Measurements from ENCODE around the gene PRKG1. TPM values are rescaled to one million over a fixed set of nuclear protein-coding genes. Genes with fewer than 3 reads are reported as not detected.
A peak's percentile ranks its signal among the peaks of the same experiment; 100 is the strongest.
"Not testable (repeated sequence)": the region's sequence is repeated elsewhere in the genome, so short reads cannot be mapped to it uniquely, and the experiment has no call there.

The PRKG1 gene
- polyA plus RNA-seq, 3 donors = 11.9 to 16.4 (median 13.7) TPM

GRCh38 chr10:51242393-51242792, 168.1 kb downstream of the PRKG1 start:
- DNase-seq (ENCODE audit: extremely low read depth in 1 of 11, low read depth in 9 of 11, low spot score in 4 of 11) = no peak

GRCh38 chr10:51244309-51244708, 170.0 kb downstream of the PRKG1 start:
- DNase-seq (ENCODE audit: extremely low read depth in 1 of 11, low read depth in 9 of 11, low spot score in 4 of 11) = no peak

GRCh38 chr10:51244748-51245490, 170.6 kb downstream of the PRKG1 start:
- DNase-seq (ENCODE audit: extremely low read depth in 1 of 11, low read depth in 9 of 11, low spot score in 4 of 11) = peak in 10 of 11 donors; percentile 32 to 85 (median 54)

- DNase-seq (ENCODE audit: extremely low read depth in 1 of 11, low read depth in 9 of 11, low spot score in 4 of 11) = no peak
Observed at GRCh38 chr10:51246156-51246555, 171.9 kb downstream of the PRKG1 start.

- DNase-seq (ENCODE audit: extremely low read depth in 1 of 11, low read depth in 9 of 11, low spot score in 4 of 11) = no peak
Observed at GRCh38 chr10:51250278-51250920, 176.1 kb downstream of the PRKG1 start.

GRCh38 chr10:51251110-51251509, 176.8 kb downstream of the PRKG1 start:
- no peak for DNase-seq (ENCODE audit: extremely low read depth in 1 of 11, low read depth in 9 of 11, low spot score in 4 of 11)

- no peak for DNase-seq (ENCODE audit: extremely low read depth in 1 of 11, low read depth in 9 of 11, low spot score in 4 of 11)
Observed at GRCh38 chr10:51255381-51255780, 181.1 kb downstream of the PRKG1 start.

- DNase-seq (ENCODE audit: extremely low read depth in 1 of 11, low read depth in 9 of 11, low spot score in 4 of 11) = no peak
Observed at GRCh38 chr10:51257511-51258248, 183.4 kb downstream of the PRKG1 start.

- no peak for DNase-seq (ENCODE audit: extremely low read depth in 1 of 11, low read depth in 9 of 11, low spot score in 4 of 11)
Observed at GRCh38 chr10:51260376-51260775, 186.1 kb downstream of the PRKG1 start.

GRCh38 chr10:51266496-51266895, 192.2 kb downstream of the PRKG1 start:
- DNase-seq (ENCODE audit: extremely low read depth in 1 of 11, low read depth in 9 of 11, low spot score in 4 of 11) = no peak

GRCh38 chr10:51267980-51268570, 193.8 kb downstream of the PRKG1 start:
- DNase-seq (ENCODE audit: extremely low read depth in 1 of 11, low read depth in 9 of 11, low spot score in 4 of 11) = not testable (repeated sequence)

- no peak for DNase-seq (ENCODE audit: extremely low read depth in 1 of 11, low read depth in 9 of 11, low spot score in 4 of 11)
Observed at GRCh38 chr10:51269821-51270220, 195.5 kb downstream of the PRKG1 start.

GRCh38 chr10:51270936-51271530, 196.7 kb downstream of the PRKG1 start:
- DNase-seq (ENCODE audit: extremely low read depth in 1 of 11, low read depth in 9 of 11, low spot score in 4 of 11) = no peak

- not testable (repeated sequence) for DNase-seq (ENCODE audit: extremely low read depth in 1 of 11, low read depth in 9 of 11, low spot score in 4 of 11)
Observed at GRCh38 chr10:51272099-51272498, 197.8 kb downstream of the PRKG1 start.

- no peak for DNase-seq (ENCODE audit: extremely low read depth in 1 of 11, low read depth in 9 of 11, low spot score in 4 of 11)
Observed at GRCh38 chr10:51272555-51272954, 198.3 kb downstream of the PRKG1 start.

- no peak for DNase-seq (ENCODE audit: extremely low read depth in 1 of 11, low read depth in 9 of 11, low spot score in 4 of 11)
Observed at GRCh38 chr10:51273574-51273973, 199.3 kb downstream of the PRKG1 start.

GRCh38 chr10:51276097-51276496, 201.8 kb downstream of the PRKG1 start:
- DNase-seq (ENCODE audit: extremely low read depth in 1 of 11, low read depth in 9 of 11, low spot score in 4 of 11) = not testable (repeated sequence)

GRCh38 chr10:51281387-51281786, 207.1 kb downstream of the PRKG1 start:
- not testable (repeated sequence) for DNase-seq (ENCODE audit: extremely low read depth in 1 of 11, low read depth in 9 of 11, low spot score in 4 of 11)

GRCh38 chr10:51285601-51286000, 211.3 kb downstream of the PRKG1 start:
- DNase-seq (ENCODE audit: extremely low read depth in 1 of 11, low read depth in 9 of 11, low spot score in 4 of 11) = peak in 6 of 11 donors; percentile 11 to 39 (median 23)

Data from renal cortex interstitium (tissue), 11 donors.